Esophagus squamous epithelium (tissue), 4 donors: ENCODE results near the gene MTHFSD.

Experiments used
- CTCF ChIP-seq, 6 experiments: fragments of 450-650 bp in 4 of 6; fragments of 200-600 bp in 2 of 6; sonication (generic) in 2 of 6; IDR thresholded peaks; one replicate each; pipeline ENCODE4 v1.5.1; 2016 to 2019; ENCODE audit warnings: antibody characterized with exemption in 6 of 6, mild to moderate bottlenecking in 4 of 6, moderate library complexity in 4 of 6
- POLR2A ChIP-seq, 4 donors: fragments of 450-650 bp; IDR thresholded peaks; one replicate each; pipeline ENCODE4 v1.6.1; 2017; ENCODE audit warnings: antibody characterized with exemption in 4 of 4, mild to moderate bottlenecking in 4 of 4, moderate library complexity in 3 of 4

- TF ChIP-seq CTCF (IDR thresholded peaks at IDR 0.05) (no peak), POLR2A (IDR thresholded peaks at IDR 0.05) (no peak)
These were observed 14.8 kb upstream of the MTHFSD start for GRCh38 chr16:86569701-86570447.
